ENCODE results near the gene ATF6.

DNA sequence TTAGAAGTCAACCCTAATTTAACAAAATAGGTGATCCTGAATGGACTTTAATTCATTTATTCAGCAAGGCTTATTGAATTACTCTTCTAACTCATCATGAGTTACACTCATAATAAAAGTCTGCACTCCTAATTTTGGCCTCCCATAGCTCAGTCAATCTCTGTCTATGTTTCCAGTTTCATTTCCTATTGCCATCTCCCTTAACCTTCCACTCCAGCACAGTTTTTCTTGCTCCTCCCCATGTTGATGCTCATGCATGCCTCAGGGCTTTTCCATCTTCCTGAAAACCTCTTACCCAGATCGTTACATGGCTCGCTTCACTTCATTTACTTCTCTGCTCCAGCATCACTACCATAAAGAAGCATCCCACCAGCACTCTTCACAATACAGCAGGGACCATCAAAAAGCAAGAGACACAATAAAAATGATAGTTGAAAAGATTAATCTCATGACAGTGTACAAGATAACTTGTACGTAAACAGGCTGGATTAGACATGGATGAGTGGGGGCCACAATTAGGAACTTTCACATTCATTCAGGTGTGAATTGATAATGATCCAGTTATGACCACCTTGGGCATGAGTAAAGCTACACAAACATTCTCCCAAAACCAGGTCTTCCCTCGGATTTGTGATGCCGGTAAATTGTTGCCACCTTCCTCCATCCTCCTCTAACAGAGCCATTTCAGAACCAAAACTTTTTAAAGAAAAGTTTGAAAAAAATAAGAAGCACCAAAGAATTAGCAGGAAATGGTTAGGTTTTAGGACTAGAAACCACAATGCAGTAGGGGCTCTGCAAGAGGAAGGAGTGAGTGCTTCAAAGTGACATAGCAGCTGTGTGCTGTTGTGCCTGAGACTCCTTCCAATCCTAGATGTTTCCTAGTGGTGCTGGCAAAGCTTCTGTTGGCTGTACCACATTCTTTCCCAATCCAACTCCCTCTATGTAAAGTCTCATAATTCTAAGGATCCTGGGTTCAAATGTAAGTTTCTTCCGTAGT is 167.8 kb downstream of the ATF6 start:
- TF ChIP-seq CTCF (conservative IDR thresholded peaks at IDR 0.05; ENCODE audit: low read length) = no peak
- TF ChIP-seq EZH2phosphoT487 (IDR thresholded peaks at IDR 0.05; ENCODE audit: borderline replicate concordance, low read depth, low read length) = no peak
